ENCODE data around the gene CDKL5. TPM values are rescaled to one million over a fixed set of nuclear protein-coding genes. Genes with fewer than 3 reads are reported as not detected.

The CDKL5 gene
- total and polyA plus RNA-seq, 2 donors (not counting 1 experiment from before 2014, with no cell fraction given): 0.72 to 4.6 TPM

DNA sequence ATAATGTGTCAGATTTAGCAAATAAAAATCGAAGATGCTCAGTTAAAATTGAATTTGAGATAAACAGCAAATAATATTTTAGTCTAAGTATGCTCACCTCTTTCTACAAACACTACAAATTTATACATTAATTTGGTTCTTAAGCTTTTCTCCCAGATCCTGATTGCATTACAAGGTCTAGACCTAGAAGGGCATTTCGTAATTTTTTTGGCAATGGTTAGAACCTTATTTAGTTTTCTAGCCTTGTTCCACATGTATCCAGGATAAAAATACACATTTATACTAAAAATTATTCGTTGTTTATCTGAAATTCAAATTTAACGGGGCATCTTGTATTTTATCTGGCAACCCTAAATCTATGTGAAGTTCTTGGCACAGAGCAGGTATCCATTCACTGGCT, 2.5 kb upstream of the CDKL5 start:
- H4K20me1 ChIP-seq (ENCODE audit: control insufficient read depth, insufficient read depth, low read length, poor library complexity, severe bottlenecking): no peaks in the 10 kb centered on the region
- Mint-ChIP-seq H3K4me3 (no peak overlapping the region), H3K4me1 (peaks cover 12% of the 10 kb centered on the region), H3K9me3 (ENCODE audit: insufficient read depth) (no peaks in the 10 kb centered on the region), H3K27ac (no peak overlapping the region), H3K27me3 (no peaks in the 10 kb centered on the region)
- H3K4me2 ChIP-seq (replicated peaks; ENCODE audit: low read depth, low read length, poor library complexity, severe bottlenecking): no peak overlapping the region
- WGBS (ENCODE audit: insufficient coverage): no CpG with 5 or more reads among the region's 4 CpGs
- CTCF ChIA-PET: no interaction called here
- no peaks in the 10 kb centered on the region for H3K79me2 ChIP-seq (ENCODE audit: control insufficient read depth, insufficient read depth, low read length)
- intact Hi-C loops (cut with micrococcal nuclease): loop anchor here (10.0 kb wide), 1 partner anchor 1842 kb away; the partner anchor contains the start of gene RPS6KA3
- H3K27ac ChIP-seq (ENCODE audit: low read length in 2 of 2): no peak overlapping the region
- H3K36me3 ChIP-seq (replicated peaks in 1 of 2; ENCODE audit: control extremely low read depth in 1 of 2, control insufficient read depth in 1 of 2, extremely low read depth in 1 of 2, insufficient read depth in 2 of 2, low read length in 1 of 2): no peaks in the 10 kb centered on the region
- TF ChIP-seq, protein P1, sequence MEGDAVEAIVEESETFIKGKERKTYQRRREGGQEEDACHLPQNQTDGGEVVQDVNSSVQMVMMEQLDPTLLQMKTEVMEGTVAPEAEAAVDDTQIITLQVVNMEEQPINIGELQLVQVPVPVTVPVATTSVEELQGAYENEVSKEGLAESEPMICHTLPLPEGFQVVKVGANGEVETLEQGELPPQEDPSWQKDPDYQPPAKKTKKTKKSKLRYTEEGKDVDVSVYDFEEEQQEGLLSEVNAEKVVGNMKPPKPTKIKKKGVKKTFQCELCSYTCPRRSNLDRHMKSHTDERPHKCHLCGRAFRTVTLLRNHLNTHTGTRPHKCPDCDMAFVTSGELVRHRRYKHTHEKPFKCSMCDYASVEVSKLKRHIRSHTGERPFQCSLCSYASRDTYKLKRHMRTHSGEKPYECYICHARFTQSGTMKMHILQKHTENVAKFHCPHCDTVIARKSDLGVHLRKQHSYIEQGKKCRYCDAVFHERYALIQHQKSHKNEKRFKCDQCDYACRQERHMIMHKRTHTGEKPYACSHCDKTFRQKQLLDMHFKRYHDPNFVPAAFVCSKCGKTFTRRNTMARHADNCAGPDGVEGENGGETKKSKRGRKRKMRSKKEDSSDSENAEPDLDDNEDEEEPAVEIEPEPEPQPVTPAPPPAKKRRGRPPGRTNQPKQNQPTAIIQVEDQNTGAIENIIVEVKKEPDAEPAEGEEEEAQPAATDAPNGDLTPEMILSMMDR (IDR thresholded peaks at IDR 0.05): no peak
- no peak for TF ChIP-seq EZH2 (IDR thresholded peaks at IDR 0.05; ENCODE audit: borderline replicate concordance, insufficient read depth, low read depth, low read length, poor library complexity, severe bottlenecking)
- no peak overlapping the region for H3K9ac ChIP-seq (ENCODE audit: low read length)
- DNase-seq (no peak), ATAC-seq (ENCODE audit: low read depth) (no peak)
- H3K9me3 ChIP-seq (ENCODE audit: control extremely low read depth in 1 of 3, control insufficient read depth in 2 of 3, insufficient read depth in 1 of 3, low read length in 2 of 3): no peaks in the 10 kb centered on the region
- no peak overlapping the region for H2AFZ ChIP-seq (ENCODE audit: insufficient read depth, low read depth, low read length, poor library complexity, severe bottlenecking)
- peaks cover 8 to 12% of the 10 kb centered on the region in 2 donors for H3K4me1 ChIP-seq (ENCODE audit: control insufficient read depth in 2 of 2, insufficient read depth in 2 of 2, low read length in 2 of 2)
- no peaks in the 10 kb centered on the region for H3K27me3 ChIP-seq (replicated peaks in 1 of 4; ENCODE audit: control extremely low read depth in 1 of 4, control insufficient read depth in 3 of 4, insufficient read depth in 4 of 4, low read length in 3 of 4)
- POLR2A ChIA-PET: no interaction called here
- no peak overlapping the region for H3K4me3 ChIP-seq (ENCODE audit: control extremely low read depth in 1 of 5, extremely low read depth in 1 of 5, insufficient read depth in 1 of 5, low read depth in 2 of 5, low read length in 4 of 5)

DNA sequence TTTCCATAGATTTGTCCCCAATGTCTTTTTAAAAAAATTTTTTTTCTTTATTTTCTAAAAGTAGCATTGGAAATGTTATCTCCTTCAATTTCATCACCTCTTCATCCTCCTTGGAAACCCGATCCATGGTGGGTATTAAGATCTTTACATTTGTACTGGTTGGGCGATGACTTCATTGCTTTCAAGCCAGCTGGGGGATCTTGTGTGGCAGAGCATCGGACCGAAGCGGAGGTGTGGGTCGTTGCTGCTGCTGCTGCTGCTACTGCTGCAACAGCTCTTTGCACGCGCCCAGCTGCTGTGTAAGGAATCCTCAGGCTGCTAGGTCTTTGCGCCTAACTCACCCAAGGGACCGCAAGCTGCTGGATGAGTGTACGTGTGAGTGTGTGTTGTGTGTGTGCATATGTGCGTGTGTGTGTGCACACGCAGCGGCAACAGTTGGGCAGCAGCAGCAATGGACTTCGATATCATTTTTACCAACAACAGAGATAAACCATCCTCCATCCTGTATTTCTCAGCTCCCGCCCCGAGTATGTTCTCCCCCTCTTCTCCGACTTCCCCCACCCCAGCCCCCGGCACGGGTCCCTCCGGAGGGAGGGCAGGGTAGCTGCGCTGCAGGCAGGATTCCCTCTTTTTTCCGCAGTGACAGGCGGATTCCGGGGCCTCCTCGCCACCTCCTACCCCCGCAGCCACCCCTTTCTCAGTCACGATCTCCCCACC, 768 bp upstream of the CDKL5 start:
- peak overlapping the region; percentile 67 for H3K9ac ChIP-seq (ENCODE audit: low read length)
- WGBS (ENCODE audit: insufficient coverage): 0% methylated on average over 15 of the region's 28 CpGs
- CTCF ChIA-PET: interaction anchor here (1.1 to 1.3 kb wide), 3 partner anchors 71 to 1322 kb away, joined by 3 read pairs; partner anchors contain the start of gene SCML2
- peak overlapping the region; percentile 71 for H3K4me2 ChIP-seq (replicated peaks; ENCODE audit: low read depth, low read length, poor library complexity, severe bottlenecking)
- DNase-seq (peak; percentile 60), ATAC-seq (ENCODE audit: low read depth) (peak; percentile 0)
- intact Hi-C loops (cut with micrococcal nuclease): loop anchor here (1.0 to 10.0 kb wide), 6 partner anchors 251 to 1840 kb away; partner anchors contain the start of genes PDHA1, RPS6KA3 and SYAP1
- H3K27ac ChIP-seq (ENCODE audit: low read length in 2 of 2): peak overlapping the region; percentile 47 to 65
- H3K9me3 Mint-ChIP-seq (ENCODE audit: insufficient read depth): no peaks in the 10 kb centered on the region
- peak overlapping the region; percentile 71 to 91 (median 75) for H3K4me3 ChIP-seq (ENCODE audit: control extremely low read depth in 1 of 5, extremely low read depth in 1 of 5, insufficient read depth in 1 of 5, low read depth in 2 of 5, low read length in 4 of 5)
- peak overlapping the region; percentile 74 for H2AFZ ChIP-seq (ENCODE audit: insufficient read depth, low read depth, low read length, poor library complexity, severe bottlenecking)
- H3K27ac Mint-ChIP-seq: peak overlapping the region; percentile 94
- POLR2A ChIA-PET: no interaction called here
- no peak for TF ChIP-seq EZH2 (IDR thresholded peaks at IDR 0.05; ENCODE audit: borderline replicate concordance, insufficient read depth, low read depth, low read length, poor library complexity, severe bottlenecking)
- TF ChIP-seq, protein P1 (IDR thresholded peaks at IDR 0.05): no peak
- no peaks in the 10 kb centered on the region for H3K36me3 ChIP-seq (replicated peaks in 1 of 2; ENCODE audit: control extremely low read depth in 1 of 2, control insufficient read depth in 1 of 2, extremely low read depth in 1 of 2, insufficient read depth in 2 of 2, low read length in 1 of 2)
- H3K9me3 ChIP-seq (ENCODE audit: control extremely low read depth in 1 of 3, control insufficient read depth in 2 of 3, insufficient read depth in 1 of 3, low read length in 2 of 3): no peaks in the 10 kb centered on the region
- no peaks in the 10 kb centered on the region for H3K27me3 Mint-ChIP-seq
- H3K4me3 Mint-ChIP-seq: peak overlapping the region; percentile 92
- peaks cover 12% of the 10 kb centered on the region for H3K4me1 Mint-ChIP-seq
- H4K20me1 ChIP-seq (ENCODE audit: control insufficient read depth, insufficient read depth, low read length, poor library complexity, severe bottlenecking): no peaks in the 10 kb centered on the region
- H3K4me1 ChIP-seq (ENCODE audit: control insufficient read depth in 2 of 2, insufficient read depth in 2 of 2, low read length in 2 of 2): peaks cover 8 to 12% of the 10 kb centered on the region in 2 donors
- no peaks in the 10 kb centered on the region for H3K79me2 ChIP-seq (ENCODE audit: control insufficient read depth, insufficient read depth, low read length)
- H3K27me3 ChIP-seq (replicated peaks in 1 of 4; ENCODE audit: control extremely low read depth in 1 of 4, control insufficient read depth in 3 of 4, insufficient read depth in 4 of 4, low read length in 3 of 4): no peaks in the 10 kb centered on the region

Measured in B cell (primary cell).